SH-SY5Y (cell line): ENCODE measurements around the gene GPR176.

Source experiments
- GATA2 ChIP-seq: IDR thresholded peaks from 2 replicates; pipeline ENCODE4 v1.6.1; 2011; ENCODE audit warnings: mild to moderate bottlenecking, low read depth, low read length
- GATA3 ChIP-seq: IDR thresholded peaks from 2 replicates; pipeline ENCODE4 v1.6.1; 2011; ENCODE audit warnings: low read depth, mild to moderate bottlenecking, low read length, moderate library complexity

Gene GPR176

DNA sequence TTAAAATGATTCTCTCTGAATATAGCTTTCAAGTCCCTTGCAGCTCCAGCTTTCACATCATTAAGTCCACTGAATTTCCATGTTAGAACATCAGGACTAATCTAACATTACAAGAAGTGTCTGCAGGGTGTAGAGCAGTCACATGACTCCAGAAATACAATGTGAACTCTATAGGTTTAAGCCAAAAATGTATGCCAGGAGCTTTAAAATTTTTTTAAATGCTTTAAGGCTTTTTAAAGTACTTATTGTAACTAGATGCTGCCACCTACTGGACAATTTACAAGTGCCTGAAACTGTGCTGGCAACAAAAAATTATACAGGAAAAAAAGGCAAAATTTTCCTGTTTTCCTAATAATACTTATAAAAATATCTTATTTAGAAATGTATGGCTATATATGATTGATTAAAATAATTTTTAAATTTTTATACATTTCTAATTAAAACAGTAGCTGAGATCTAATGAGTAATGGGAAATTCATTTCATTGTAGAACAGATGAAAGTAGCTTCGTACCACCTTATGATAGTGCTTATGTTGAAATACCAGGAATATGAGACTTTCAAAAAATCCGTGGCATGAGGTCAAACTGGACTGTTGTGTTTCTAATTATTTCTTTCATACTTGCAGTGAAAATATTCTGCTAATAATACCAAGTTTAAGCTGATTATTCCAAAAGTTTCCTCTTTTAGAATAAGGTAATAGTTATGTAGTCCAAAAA is 163.1 kb downstream of the GPR176 start:
- no peak for TF ChIP-seq GATA3
- no peak for TF ChIP-seq GATA2

GRCh38 chr15:39752991-39753390 is 167.1 kb downstream of the GPR176 start:
- no peak for TF ChIP-seq GATA3

DNA sequence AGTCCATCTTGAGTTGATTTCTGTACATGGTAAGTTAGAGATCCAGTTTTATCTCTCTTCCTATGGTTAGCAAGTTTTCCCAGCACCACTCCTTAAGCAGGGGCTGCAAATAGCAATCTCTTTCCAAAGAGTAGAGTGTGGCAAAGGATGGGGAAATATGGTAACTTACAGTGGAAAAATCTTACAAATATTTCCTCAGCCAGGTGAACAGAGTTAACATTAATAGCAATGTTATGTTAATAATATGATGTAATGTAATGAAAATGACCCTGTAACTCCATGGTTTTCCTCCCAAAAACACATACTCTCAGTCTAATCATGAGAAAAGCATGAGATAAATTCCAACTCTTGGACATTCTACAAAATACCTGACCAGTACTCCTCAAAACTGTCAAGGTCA is 167.8 kb downstream of the GPR176 start:
- TF ChIP-seq GATA2 = no peak
- TF ChIP-seq GATA3 = no peak
